Mucosa of gallbladder (tissue), 1 donor: ENCODE results near the gene MAFG. TPM values are rescaled to one million over a fixed set of nuclear protein-coding genes. Genes with fewer than 3 reads are reported as not detected.
A peak's percentile ranks its signal among the peaks of the same experiment; 100 is the strongest.

Source experiments
- DNase-seq: peaks from one replicate; pipeline ENCODE4 v3.0.0-alpha.2; 2020; ENCODE audit warnings: low spot score
- total RNA-seq: library from RNA; stranded (reverse); gene quantifications from one replicate; pipeline ENCODE4 v1.2.1, GENCODE V29; 2021
- donor health status: DM: no; HTN: no; CAD: no.

MAFG gene
- total RNA-seq, result 31.6 TPM

- peak; percentile 92 for DNase-seq
Observed at GRCh38 chr17:81927653-81928543, at the start of gene MAFG. MAFG (minus strand) TSS chr17:81927735; CDS start chr17:81923185, 4,550 bp downstream.

- no peak for DNase-seq
Observed at GRCh38 chr17:81976332-81977210, 49.0 kb upstream of the MAFG start.

DNA sequence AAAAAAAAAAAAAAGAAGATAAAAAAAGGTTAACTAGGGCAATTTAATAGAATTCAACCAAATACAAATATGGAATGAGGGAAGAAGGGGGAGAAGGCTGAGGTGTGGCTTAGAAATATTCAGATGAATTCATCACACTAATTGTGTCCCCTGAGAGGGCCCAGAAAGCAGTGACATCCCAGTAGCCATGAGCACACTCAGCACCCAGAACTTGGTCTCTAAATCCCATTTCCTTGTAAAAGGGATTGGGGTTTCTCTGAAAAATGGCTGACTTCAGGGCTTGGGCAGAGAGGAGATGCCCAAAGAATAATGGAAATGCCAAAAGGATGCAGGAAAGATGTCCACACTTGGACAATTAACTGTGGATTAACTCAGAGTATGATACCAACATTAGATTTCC is 45.9 kb upstream of the MAFG start:
- DNase-seq, result no peak

DNA sequence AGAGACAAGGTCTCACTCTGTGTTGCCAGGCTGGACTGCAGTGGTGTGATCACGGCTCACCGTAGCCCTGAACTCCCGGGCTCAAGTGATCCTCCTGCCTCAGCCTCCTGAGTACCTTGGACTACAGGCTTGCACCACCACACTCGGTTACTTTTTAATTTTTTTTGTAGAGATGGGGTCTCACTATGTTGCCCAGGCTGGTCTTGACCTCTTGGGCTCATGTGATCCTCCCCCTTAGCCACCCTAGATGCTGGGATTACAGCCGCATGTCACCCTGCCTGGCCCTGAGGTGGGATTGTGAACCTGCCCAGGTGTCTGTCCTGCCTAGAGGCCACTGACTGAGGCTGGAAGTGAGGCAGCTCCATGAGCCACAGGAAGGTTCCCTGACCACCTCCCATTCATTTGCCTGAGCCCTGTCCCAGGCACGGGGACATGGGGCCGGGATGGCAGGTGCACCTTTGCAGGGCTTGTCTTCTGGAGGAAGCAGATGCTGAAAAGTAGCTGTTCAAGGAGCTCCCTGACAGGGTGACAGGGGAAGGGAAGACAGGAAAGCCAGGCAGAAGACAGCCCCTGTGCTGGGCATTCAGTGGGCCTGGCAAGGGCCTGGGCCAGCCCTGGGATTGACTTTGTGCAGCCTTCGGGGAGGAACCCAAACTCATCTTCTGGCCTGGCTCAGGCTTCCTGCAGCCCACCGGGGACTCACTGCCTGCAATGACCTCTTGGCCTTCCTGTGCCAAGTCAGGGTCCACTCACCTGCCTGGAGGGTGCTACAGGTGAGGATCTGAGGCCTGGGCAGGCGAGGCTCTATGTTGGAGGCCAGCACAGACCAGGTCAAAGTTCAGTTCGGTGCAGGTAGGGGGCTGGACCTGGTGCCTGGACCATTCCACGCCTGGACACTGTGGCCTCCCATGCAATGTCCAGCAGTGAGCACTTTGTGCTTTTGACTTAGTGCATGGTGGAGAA is 41.6 kb upstream of the MAFG start:
- no peak for DNase-seq

GRCh38 chr17:81968396-81968745 is 40.8 kb upstream of the MAFG start:
- no peak for DNase-seq

DNA sequence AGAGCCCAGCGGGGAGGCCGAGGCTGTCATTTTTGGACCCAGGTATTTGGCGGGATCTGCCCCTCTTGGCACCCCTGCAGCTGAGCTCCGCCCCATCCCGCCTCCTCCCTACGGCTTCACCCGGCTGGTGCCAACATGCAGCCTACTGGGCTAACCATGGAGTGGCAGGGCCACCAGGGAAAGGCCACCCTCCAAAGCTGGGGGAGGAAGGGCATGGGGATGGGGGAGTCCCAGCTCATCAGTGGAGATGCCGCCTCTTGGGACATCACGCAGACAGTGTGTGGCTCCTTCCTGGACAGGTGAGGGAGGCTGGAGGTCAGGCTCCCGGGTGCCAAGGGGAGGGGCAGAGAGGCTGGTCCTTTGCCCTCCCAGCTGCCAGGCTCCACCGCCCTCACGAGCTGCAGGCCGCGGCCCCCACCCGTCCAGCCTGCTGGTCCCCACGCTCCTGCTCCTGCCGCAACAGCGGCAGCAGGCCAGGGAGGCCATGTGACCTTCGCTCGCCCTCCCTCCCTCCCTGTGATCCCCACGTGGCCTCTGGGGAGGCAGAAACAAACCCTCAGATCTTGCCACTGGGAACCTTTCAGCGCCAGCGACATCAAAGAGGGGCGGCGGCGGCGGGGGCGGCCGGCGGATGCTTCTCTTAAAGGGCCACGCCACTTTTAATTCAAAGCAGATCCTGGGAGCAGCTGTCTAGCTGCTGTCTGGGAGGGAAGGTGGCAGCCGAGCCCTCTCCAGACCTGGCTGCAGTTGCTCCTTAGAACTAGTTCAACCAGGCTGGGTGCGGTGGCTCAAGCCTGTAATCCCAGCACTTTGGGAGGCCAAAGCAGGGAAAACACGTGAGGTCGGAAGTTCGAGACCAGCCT is 40.2 kb upstream of the MAFG start:
- DNase-seq, result peak; percentile 78

GRCh38 chr17:81967244-81967532 is 39.7 kb upstream of the MAFG start:
- no peak for DNase-seq

DNA sequence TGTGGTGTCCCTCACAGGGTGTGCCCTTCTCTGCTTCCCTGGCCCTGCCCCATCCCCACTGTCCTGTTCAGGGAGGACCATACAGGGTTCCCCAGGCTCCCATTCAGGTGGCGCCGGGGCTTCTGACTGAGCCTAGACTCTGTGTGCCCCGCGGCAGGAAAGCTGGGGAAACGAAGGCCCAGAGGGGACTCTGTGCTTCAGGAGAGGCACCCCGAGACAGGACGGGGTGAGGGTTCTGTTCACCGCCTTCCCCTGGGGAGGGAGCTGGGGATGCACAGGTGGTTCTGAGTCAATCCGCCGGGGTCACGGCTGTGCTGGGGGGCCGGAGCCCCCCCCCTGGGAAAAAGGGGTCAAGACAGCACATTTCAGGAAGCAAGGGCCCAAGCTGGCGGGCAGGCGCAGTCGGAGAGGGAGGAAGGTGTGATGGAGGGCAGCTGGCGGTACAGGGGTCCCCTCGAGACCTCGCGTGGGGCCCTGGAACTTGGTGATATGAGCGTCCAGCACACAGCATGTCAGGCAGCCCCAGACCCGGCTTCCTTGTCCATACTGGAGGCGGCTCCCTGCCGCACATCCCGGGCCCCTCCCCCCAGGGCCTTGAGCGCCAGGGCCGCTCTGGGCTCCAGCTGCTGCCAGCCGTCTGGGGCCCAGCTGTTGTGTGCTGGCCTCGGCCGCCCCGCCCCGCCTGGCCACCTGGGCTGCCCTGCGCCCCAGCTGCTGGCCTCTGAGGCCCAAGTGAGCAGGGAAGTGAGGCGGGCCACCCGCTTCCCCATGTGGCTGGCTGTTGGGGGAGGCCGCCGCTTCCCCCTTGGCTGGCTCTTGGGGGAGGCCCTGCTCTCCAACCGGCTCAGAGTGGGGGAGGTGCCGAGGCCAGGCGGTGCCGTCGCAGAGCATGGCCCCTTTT is 39.1 kb upstream of the MAFG start:
- peak; percentile 25 for DNase-seq

DNA sequence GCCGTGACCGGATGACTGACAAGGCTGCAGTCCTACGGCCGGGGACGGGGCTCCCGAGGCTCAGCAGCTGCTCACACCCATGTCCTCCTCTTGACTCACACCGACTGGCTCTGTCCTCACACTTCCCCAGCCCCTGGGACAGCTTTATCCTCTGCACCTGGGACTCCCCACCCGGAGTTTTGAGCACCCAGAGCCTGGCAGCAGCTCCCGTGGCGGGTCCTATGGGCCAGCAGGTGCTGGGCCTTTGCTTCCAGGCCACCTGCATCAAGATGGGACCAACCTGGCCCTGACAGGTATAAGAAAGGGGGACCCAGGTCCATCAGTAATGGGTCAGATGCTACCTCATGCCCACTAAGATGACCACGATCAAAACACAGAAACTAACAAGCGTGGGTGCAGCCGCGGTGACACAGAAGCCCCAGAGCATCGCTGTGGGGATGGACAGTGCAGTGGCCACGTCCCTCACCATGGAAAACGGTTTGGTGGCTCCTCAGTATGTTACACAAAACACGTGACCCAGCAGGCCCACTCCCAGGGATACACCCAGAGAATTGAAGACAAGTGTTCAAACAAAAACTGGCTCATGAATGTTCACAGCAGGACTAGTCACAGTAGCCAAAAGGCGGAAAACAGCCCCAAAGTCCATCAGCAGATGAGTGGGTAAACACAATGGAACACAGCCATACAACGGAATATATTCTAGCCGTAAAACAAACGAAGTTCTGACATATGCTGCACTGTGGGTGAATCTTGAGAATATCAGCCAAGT is 36.7 kb upstream of the MAFG start:
- DNase-seq, result no peak

- DNase-seq, result no peak
Observed at GRCh38 chr17:81962499-81963441, 35.2 kb upstream of the MAFG start.

DNA sequence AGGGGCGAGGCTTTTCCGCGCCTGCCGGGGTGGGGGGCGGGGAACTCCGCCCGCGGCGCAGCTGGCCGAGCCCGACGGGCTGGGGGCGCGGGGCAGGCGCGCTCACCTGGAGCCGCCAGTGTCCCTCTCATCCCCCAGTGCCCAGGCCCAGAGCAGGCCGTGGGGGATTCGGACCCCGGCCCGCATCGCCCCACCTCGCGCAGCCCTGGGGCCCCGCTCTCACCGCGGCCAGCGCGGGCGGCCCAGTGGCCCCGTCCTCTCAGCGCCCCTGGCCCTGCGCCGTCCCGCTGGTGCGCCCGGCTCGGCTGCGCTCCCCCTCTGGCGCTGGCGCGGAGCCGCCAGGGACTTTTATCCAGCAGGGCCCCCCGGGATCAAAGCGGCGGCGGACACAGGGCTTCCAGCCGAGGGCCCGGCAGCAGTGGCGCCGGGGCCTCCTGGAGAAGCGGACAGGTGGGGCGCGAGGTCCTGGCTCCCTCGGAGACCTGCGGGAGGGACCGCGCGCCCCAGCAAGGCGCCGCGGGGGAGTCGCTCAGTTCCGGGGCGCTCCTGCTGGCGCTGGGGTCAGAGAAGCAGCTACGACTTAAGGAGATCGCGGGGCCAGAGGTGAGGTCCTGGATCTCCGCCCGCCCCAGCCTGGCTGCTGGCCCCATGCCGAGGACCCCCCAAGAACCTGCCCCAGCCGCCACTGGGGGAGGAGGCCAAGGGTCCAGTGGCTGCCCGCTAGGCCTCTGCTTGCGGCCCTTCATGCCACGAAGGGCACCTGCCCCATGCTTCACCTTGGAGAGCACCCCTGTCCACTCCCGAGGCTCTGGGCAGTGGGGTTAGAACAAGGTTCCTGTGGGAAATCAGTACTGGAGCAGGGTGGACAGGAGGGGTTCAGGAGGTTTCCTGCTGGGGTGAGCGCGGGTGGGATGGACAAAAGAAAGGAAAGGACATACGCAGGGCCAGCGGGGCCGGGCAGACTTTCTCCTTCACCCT is 34.3 kb upstream of the MAFG start:
- no peak for DNase-seq

DNA sequence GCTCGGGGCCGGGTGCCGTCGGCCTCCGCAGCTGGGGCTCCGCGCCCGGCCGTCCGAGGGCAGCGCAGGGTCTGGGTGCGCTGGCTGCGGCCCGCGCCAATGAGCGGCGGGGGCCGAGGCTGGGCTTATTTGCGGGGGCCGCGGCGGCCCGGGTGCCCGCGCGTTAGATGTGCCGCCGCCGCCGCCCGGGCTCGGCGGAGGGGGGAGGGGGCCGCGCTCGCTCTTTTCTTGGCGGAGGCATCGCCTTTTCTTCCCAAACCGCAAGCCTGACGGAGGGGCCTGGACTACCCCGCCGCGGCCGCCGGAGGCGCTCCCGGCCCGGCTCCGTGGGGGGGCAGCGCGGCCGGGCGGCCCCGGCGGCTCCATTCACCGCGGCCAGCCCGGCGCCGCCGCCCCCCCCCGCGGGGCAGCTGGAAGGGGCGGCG is 33.6 kb upstream of the MAFG start, which contains the start of gene NOTUM:
TSS of gene NOTUM (minus strand) at position 101 of the 425 bp plus-strand sequence. CDS start 278 bp downstream, outside the sequence.
- DNase-seq, result no peak

DNA sequence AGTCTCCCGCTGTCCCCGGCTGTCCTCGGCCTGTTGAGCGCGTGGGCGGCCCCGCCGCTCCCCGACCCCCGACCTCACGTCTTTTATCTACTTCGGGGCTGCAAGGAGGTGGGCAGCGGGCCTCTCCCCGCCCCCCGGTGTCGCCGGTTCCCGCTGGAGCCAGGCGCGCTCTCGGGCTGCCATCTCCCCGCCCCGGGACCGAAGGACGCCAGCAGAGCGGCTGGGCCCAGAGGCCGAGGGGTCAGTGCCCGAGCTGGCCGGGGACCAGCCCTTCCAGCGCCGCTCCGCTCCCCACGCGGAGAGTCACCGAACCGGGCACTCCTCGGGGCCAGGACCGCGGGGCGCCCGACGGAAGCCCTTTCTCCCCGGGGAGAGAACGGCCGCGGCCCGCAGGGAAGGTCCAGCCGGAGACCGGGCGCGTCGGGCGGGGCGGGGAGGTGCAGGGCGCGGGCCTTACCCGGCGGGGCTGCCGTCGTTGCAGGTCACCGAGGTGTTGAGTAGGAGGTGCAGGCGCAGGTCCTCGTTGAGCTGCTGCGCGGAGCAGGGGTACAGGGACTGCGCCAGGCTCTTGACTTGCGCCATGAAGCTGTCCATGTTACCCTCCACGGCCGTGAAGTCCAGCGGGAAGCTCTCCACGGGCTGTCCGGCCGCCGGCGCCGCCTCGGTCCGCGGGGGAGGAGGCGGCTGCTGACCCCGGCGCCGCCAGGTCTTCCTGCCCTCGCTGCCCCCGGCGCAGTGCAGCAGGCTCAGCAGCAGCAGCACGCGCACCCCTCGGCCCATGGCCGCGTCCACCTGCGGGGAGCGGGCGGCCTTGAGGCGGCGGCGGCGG is 32.8 kb upstream of the MAFG start:
- no peak for DNase-seq

- peak; percentile 64 for DNase-seq
Observed at GRCh38 chr17:81959362-81960129, 32.0 kb upstream of the MAFG start.
